Spleen (tissue), 7 donors: ENCODE data around the gene CD248.

ENCODE experiments used
- CTCF ChIP-seq, 11 experiments: fragments of 200-600 bp in 7 of 11; fragments of 450-650 bp in 4 of 11; sonication (generic) in 4 of 11; IDR thresholded peaks in 8 of 11; conservative IDR thresholded peaks in 3 of 11; 1 replicate in 7 of 11; 2 replicates in 4 of 11; pipeline versions ENCODE4 v1.4.0 to v1.8.0; 2016 to 2021; ENCODE audit warnings: antibody characterized with exemption in 11 of 11, inconsistent platforms in 4 of 11, mild to moderate bottlenecking in 1 of 11
- POLR2A ChIP-seq, 3 donors: fragments of 450-650 bp; IDR thresholded peaks; one replicate each; pipeline ENCODE4 v1.5.1; 2017; ENCODE audit warnings: antibody characterized with exemption in 3 of 3, mild to moderate bottlenecking in 1 of 3
- donor health status: DM: no; HTN: no; CAD: no; lungs with moderate emphysema.
- donor health status: DM: no; HTN: no; CAD: no.
- donor health status: DM: no; HTN: no; CAD: no.

GRCh38 chr11:66284526-66285078 lies 32.2 kb downstream of the CD248 start:
- TF ChIP-seq CTCF (IDR thresholded peaks at IDR 0.05 in 8 of 11, conservative IDR thresholded peaks at IDR 0.05 in 3 of 11), result no peak
- TF ChIP-seq POLR2A (IDR thresholded peaks at IDR 0.05), result no peak
